ENCODE measurements around the gene AP2A2. TPM values are rescaled to one million over a fixed set of nuclear protein-coding genes. Genes with fewer than 3 reads are reported as not detected.

Gene AP2A2
- total and polyA plus RNA-seq, 11 donors, result 20.4 to 71.4 (median 36.5) TPM

GRCh38 chr11:1025410-1026162 is 99.9 kb downstream of the AP2A2 start:
- Histone ChIP-seq H3K4me3 (no peak overlapping the region), H3K36me3 (no peaks in the 10 kb centered on the region), H3K27me3 (no peaks in the 10 kb centered on the region), H3K9me3 (no peaks in the 10 kb centered on the region), H3K27ac (no peak overlapping the region), H3K4me1 (no peaks in the 10 kb centered on the region)
- WGBS, 4 donors, result 53 to 74% (median 70%) methylated on average over 3 to 35 of the region's 35 CpGs
- no peak for TF ChIP-seq POLR2A (IDR thresholded peaks at IDR 0.05)
- no peak for TF ChIP-seq CTCF (IDR thresholded peaks at IDR 0.05)
- intact Hi-C loops (cut with DNase I), result no loop called here
- no peak for ATAC-seq
- DNase-seq, result no peak

- no peak for TF ChIP-seq CTCF (IDR thresholded peaks at IDR 0.05)
- no peak for TF ChIP-seq POLR2A (IDR thresholded peaks at IDR 0.05)
- WGBS, 4 donors, result 82 to 94% (median 89%) methylated on average over 10 to 14 of the region's 14 CpGs
- Histone ChIP-seq H3K27ac (no peak overlapping the region), H3K36me3 (no peaks in the 10 kb centered on the region), H3K27me3 (no peaks in the 10 kb centered on the region), H3K4me3 (no peak overlapping the region), H3K4me1 (no peaks in the 10 kb centered on the region), H3K9me3 (no peaks in the 10 kb centered on the region)
- ATAC-seq (no peak), DNase-seq (no peak)
- intact Hi-C loops (cut with DNase I), result no loop called here
Measured at GRCh38 chr11:1026163-1026450, 100.4 kb downstream of the AP2A2 start.

GRCh38 chr11:1026641-1027482 is 101.2 kb downstream of the AP2A2 start:
- H3K36me3 ChIP-seq, result no peaks in the 10 kb centered on the region
- ATAC-seq, result no peak
- TF ChIP-seq CTCF (IDR thresholded peaks at IDR 0.05) (no peak), POLR2A (IDR thresholded peaks at IDR 0.05) (no peak)
- H3K4me1 ChIP-seq, result no peaks in the 10 kb centered on the region
- H3K9me3 ChIP-seq, result no peaks in the 10 kb centered on the region
- no peak overlapping the region for H3K4me3 ChIP-seq
- H3K27me3 ChIP-seq, result no peaks in the 10 kb centered on the region
- no peak overlapping the region for H3K27ac ChIP-seq
- DNase-seq, result no peak
- 88 to 89% (median 88%) methylated on average over 35 to 46 of the region's 46 CpGs for WGBS, 4 donors
- intact Hi-C loops (cut with DNase I), result no loop called here

GRCh38 chr11:1027483-1028290 is 102.0 kb downstream of the AP2A2 start:
- intact Hi-C loops (cut with DNase I), result no loop called here
- Histone ChIP-seq H3K4me3 (no peak overlapping the region), H3K9me3 (no peaks in the 10 kb centered on the region), H3K4me1 (no peaks in the 10 kb centered on the region), H3K27ac (no peak overlapping the region), H3K36me3 (no peaks in the 10 kb centered on the region), H3K27me3 (no peaks in the 10 kb centered on the region)
- 85 to 100% (median 87%) methylated on average over 3 to 36 of the region's 36 CpGs for WGBS, 4 donors
- TF ChIP-seq POLR2A (IDR thresholded peaks at IDR 0.05), result no peak
- no peak for TF ChIP-seq CTCF (IDR thresholded peaks at IDR 0.05)
- no peak for DNase-seq
- no peak for ATAC-seq
